Kasumi-1 (cell line): ENCODE data around the gene FOXO3.
"Not testable (repeated sequence)": the region's sequence is repeated elsewhere in the genome, so short reads cannot be mapped to it uniquely, and the experiment has no call there.

Experiments used
- DNase-seq, 2 experiments: peaks; one replicate each; lab custom pipeline; 2025; lab: John Stamatoyannopoulos, UW

Gene FOXO3

GRCh38 chr6:108555399-108556052, 5.2 kb upstream of the FOXO3 start:
- DNase-seq: no peak

DNA sequence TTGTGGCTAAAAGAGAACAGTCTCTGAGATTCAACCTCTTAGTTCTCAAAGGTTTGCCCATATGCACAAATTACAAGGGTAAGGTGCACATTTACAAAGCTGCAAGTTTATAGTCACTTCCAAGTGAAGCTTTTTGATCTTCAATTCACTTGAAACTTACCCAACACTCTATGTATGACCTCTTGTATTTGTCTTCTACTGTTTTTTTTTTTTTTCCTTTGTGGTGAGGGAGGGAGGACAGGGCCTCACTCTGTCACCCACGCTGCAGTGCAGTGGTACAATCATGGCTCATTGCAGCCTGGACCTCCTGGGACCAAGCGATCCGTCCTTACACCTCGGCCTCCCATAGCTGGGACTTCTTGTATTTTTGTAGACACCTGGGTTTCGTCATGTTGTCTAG, 4.5 kb upstream of the FOXO3 start:
- no peak for DNase-seq

DNA sequence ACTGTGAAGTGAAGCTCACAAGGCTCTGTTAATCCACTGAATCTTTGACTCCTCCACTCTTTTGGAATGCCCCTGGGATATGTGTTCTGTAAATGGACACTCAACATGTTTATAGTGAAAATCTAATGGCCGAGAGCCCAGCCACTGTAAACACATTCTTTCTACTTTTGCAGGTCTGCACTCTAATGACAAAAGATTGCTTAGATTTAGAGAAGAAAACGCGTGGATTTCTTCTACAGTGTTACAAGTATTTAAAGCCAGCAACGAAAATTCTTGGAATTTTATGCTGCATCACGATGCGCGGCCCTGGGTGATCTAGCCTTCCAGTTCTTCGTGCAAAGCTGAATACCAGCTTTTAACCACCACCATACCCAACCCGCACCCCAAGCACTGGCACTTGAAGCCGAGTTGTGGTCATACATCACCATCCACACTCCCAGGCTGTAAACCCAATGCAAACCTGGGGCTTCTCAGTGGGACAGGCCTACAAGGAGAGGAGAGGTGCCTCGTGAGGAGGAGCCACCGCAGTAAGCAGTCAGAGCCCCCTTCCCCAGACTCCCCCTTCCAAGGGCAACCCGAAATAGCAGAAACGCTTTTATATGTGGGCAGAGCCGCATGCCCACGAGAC, 3.7 kb upstream of the FOXO3 start:
- DNase-seq: no peak

DNA sequence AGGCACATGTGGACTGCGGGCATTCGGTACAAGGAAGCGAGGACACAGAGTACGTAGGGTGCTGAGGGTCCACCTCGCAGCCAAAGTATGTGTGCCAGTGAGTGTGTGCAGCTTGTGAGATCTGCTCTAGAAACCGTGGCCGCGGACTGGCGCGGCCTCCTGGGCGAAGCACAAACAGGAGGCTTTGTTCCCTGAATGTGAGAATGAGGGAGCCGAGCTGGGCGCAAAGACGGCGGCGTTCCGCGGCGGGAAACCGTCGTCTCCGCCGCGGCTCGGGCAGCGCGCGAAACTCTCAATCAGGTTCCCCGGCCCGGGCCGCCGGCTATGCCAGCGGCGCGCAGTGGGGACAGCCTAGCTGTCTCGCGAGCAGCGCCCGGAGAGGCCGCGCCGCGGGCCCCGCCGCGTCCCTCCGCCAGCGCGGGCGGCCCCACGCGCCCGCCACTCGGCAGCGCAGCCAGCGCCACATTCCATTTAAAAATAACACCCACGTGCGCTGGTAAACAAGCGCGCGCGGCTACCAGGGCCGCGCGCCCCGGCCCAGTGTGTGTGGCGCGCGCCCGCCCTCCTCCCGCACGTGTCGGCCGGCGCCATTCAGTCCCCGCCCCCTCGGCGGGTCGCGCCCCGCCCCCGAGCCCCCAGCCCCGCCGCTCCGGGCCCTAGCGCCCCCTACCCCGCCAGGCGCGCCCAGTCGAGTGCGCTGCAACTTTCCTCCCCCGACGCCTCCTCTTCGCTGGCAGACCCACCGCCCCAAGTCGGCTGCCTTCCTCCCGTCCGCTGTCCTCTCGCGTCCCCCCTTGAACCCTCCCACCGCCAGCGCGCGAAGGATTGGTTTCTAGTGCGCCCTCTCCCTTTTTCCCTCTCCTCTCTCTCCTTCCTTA, 3.0 kb upstream of the FOXO3 start:
- DNase-seq: peak; percentile 69 to 73

DNA sequence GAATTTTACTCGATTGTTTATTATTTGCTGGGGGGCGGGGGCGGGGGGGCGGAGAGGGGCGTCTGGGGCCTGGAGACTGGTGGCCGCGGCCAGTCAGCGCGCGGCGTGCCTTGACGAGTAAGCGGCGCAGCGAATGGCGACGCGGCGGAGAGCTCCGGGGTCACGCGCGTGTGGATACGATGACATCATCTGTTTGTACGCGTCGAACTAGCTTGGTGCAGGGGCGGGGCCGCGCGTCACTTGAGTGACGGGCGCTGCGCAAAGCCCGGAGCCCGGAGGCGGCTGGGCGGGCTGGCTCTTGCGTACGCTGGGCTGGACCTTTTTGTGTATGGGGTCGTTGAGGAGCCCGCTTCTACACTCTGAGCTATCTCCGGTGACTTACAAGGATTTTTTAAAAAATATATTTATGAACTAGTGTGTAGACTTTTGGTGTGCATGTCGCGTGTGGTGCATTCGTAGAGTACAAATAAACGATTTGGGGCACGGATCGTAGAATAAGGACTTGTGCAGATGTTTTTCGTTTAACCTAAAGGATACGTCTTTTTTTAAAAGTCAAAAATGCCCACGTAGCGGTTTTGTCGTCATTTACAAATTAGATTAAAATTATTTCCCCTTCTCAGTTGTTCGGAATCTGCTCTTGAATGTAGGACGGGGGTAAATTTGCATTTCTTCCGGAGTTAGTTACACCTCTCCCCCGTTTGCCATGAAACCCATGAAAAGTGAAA, 2.2 kb upstream of the FOXO3 start:
- peak; percentile 96 for DNase-seq

DNA sequence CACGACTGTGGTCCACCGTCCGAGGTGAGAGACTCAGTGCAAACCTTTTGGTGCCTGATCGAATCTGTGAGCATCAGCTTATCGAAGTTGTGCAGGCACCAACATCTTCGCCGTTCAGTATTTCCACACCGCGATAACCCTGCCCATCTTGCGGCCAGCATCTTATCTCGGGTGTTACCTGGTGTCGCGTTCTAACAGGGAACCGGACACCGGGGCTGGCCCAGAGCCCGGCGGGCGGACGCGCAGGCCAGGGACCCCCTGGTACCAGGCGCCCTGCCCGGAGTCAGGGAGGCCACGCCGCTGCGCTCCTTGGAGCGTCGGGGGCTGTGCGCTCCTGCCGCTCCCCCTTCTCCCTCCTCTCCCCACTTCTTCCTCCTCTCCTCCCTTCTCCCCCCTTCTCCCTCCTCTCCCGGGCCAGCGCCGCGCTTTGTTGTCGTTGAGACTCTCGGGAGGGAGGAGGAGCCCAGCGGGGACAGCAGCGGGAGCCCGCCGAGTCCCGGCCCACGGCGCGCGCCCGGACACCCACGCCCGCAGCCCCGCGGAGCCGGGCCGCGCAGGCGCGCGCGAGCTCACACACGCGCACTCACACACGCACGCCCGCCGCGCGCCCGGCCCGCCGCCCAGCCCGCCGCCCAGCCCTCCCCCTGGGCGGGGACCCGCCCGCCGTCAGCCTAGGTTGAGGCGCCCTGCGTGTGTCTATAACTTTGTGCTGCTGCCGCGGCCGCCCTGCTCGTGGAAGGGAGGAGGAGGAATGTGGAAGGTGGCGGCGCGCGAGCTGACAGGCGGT, 1.4 kb upstream of the FOXO3 start:
- DNase-seq: peak; percentile 86 to 87

GRCh38 chr6:108559884-108560462, 744 bp upstream of the FOXO3 start:
- DNase-seq: peak; percentile 51 to 54

- not testable (repeated sequence) for DNase-seq
These were observed 561 bp downstream of the FOXO3 start for GRCh38 chr6:108561309-108561647.

GRCh38 chr6:108561742-108562502, 1.2 kb downstream of the FOXO3 start:
- DNase-seq: peak in 1 of 2 experiments; percentile 31

- DNase-seq: peak; percentile 92
These were observed 1.8 kb downstream of the FOXO3 start for GRCh38 chr6:108562503-108562993.

DNA sequence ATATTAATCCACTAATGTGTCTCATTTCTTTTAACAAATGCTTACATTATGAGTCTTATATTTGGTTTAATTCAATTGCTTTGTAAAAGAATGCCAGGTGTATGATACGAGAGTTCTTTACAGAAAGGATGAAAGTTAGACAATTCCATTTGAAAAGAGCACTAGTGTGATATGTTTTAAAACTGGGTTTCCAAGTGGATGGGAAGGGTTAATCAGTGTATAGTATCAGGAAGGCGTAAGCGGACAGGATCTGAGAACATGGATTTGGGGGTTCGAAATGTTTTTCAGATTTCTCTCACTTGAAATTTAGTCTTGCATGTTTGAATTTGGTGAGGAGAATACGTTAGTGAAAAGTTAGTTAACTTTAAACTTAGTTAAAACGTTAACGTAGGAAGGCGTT, 2.6 kb downstream of the FOXO3 start:
- no peak for DNase-seq

DNA sequence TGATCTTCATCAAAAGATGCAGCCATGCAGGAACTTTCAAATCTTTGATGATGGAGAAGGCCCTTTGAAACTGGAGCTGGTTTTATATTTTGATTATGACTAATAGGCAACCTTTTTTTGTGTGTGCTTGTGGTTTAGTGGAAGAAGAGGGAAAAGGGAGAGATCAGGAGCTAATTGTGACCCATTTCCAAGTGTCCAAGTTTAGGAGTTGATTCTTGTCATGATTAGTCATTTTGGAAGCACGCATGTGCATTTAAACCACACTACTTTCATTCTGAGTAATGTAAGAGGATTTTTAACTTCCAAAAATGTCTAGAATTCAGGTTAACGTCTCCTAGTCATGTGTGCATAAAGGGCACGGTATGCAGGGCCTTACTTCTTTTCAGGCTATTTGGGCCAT, 3.5 kb downstream of the FOXO3 start:
- no peak for DNase-seq

DNA sequence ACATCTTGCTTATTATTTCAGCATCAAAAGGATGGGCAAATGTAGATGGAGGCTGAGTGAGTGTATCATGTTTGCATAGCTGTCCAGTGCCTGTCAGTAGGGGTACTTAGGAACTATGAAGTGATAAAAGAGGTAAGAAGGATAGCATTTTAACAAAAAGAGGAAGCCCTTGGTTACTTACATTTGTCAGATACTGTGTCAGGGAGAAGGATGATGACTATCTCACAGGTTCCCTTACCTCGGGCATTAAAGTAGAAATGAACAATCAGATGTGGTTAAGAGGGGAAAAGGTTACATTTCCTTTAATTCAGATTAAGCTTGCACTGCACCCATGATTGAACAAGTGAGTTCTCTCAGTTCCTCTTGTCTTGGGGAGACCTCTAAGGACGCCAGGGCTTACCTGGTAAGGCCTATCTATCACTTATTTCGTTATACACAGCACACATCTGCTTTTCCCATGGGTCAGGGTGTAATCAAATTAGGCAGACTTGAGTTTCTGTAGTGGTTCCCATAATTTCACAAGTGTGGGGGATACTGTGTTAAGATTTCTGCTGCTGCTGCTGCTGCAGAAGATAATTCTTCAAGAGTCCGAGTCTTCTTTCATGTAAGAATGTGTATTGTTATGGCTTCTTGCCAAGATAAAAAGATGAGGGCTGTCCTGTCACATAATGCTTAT, 4.5 kb downstream of the FOXO3 start:
- peak; percentile 76 to 83 for DNase-seq

DNA sequence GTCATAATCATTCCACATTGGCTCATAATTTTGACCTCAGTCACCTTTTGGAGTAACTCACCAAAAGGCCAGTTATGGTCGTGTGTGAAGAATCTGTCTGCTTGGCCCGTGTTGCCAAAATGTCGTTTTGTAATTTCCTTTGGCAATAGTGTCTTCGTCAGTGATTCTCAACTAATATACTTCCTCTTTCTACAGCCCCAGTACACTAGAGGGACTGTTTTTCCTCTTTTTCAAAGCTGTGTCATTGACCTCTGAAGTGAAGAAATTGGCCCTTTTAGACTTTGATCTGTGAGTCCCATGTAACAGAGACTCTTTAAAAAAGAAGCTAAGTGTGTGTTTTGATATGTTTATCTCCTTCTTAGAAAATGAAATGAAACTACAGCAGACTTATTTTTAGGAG, 5.2 kb downstream of the FOXO3 start:
- DNase-seq: peak; percentile 94 to 97

DNA sequence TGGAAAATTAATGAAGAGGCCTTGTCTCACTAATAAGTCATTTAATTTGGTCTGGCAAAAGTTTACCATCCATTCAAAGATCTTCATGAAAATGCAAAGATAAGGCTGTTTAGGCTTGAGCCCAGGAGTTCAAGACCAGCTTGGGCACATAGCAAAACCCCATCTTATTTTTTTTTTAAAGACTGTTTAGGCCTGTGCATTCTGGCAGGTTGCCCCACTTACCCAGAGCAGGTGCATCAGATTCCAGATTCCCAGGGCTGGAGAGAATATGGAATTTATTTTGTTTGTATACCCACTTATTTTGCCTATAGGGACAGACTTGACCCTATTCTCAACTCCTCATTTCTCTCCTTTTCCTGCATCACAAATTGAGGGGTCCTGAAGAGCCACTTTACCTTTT, 5.7 kb downstream of the FOXO3 start:
- DNase-seq: no peak

- DNase-seq: no peak
These were observed 7.4 kb downstream of the FOXO3 start for GRCh38 chr6:108568101-108568500.

DNA sequence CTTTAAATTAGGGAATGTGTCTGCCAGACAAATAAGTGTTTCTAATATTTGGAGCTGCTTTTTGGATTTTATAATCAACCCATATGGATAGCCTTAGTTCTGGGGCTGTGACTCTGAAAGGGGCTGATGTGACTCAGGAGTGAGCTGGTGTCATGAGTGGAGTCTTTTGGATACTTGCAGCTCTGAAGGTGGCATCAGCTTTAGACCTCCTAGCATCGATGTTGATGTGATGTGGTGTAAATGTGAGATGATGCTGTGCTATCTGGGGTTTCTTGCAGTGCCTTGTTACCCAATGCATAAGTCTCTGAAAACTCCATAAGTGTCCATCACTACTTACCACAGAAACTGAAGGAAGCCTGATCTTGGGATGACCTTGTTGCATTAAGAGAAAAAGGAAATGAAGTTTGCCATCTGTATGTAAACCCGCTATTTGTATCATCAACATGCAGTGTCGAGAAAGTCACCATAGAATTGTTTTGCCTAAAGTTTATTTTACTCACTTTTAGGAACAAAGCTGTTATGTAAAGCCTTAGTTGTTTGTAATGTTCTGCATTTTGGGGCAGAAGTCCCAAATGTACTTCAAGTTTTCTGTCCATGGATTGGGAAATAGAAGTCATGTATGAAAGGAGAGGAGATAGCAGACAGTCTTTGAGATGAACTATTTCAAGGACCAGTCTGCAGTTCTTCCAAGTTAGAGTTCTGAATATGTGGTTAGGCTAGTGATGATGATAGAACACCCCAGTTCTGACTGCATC, 8.0 kb downstream of the FOXO3 start:
- no peak for DNase-seq

DNA sequence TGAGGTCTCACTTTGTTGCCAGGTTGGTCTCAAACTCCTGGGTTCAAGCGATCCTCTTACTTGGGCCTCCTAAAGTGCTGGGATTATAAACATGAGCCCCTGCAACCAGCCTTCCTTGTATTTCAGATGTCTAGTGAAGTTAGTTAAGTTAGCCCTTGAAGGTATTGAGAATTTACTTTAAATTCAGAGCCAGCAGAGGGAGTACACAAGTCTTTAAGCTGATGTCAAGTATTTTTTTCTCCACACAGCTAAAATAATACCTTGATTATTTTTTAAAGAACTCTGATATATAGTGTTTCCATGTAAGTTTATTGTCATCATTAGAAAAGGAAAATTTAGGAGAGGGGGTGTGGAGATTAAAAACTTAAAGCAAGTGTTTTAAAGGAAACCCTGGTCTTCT, 9.8 kb downstream of the FOXO3 start:
- peak; percentile 20 to 40 for DNase-seq
